ENCODE data around the gene ADGRB2.

ADGRB2 gene

GRCh38 chr1:31694964-31695313 lies 69.2 kb downstream of the ADGRB2 start:
- no peaks in the 10 kb centered on the region for H3K9me3 Mint-ChIP-seq
- ATAC-seq, result no peak
- H3K4me1 Mint-ChIP-seq, result peaks cover 9% of the 10 kb centered on the region
- no peak overlapping the region for H3K27ac Mint-ChIP-seq
- no peak overlapping the region for H3K4me3 Mint-ChIP-seq
- H3K36me3 Mint-ChIP-seq (ENCODE audit: low read depth), result no peaks in the 10 kb centered on the region
- no peak for DNase-seq
- no peaks in the 10 kb centered on the region for H3K27me3 Mint-ChIP-seq

- Mint-ChIP-seq H3K4me1 (peaks cover 4% of the 10 kb centered on the region), H3K27ac (no peak overlapping the region), H3K27me3 (no peaks in the 10 kb centered on the region), H3K4me3 (no peak overlapping the region), H3K36me3 (ENCODE audit: low read depth) (no peaks in the 10 kb centered on the region), H3K9me3 (no peaks in the 10 kb centered on the region)
- no peak for ATAC-seq
- DNase-seq, result no peak
These were observed 69.8 kb downstream of the ADGRB2 start for GRCh38 chr1:31694069-31694963.

GRCh38 chr1:31693231-31693630 lies 70.9 kb downstream of the ADGRB2 start:
- Mint-ChIP-seq H3K4me1 (no peaks in the 10 kb centered on the region), H3K27ac (no peak overlapping the region), H3K36me3 (ENCODE audit: low read depth) (no peaks in the 10 kb centered on the region), H3K27me3 (no peaks in the 10 kb centered on the region), H3K4me3 (no peak overlapping the region), H3K9me3 (no peaks in the 10 kb centered on the region)
- ATAC-seq, result no peak
- no peak for DNase-seq

- no peak for DNase-seq
- Mint-ChIP-seq H3K4me3 (no peak overlapping the region), H3K4me1 (no peaks in the 10 kb centered on the region), H3K27ac (no peak overlapping the region), H3K27me3 (no peaks in the 10 kb centered on the region), H3K9me3 (no peaks in the 10 kb centered on the region), H3K36me3 (ENCODE audit: low read depth) (no peaks in the 10 kb centered on the region)
- ATAC-seq, result no peak
These were observed 72.2 kb downstream of the ADGRB2 start for GRCh38 chr1:31691951-31692350.

GRCh38 chr1:31691446-31691845 lies 72.7 kb downstream of the ADGRB2 start:
- Mint-ChIP-seq H3K36me3 (ENCODE audit: low read depth) (no peaks in the 10 kb centered on the region), H3K27me3 (peaks cover 2% of the 10 kb centered on the region), H3K27ac (no peak overlapping the region), H3K9me3 (no peaks in the 10 kb centered on the region), H3K4me3 (no peak overlapping the region), H3K4me1 (no peaks in the 10 kb centered on the region)
- ATAC-seq (no peak), DNase-seq (no peak)

GRCh38 chr1:31690921-31691320 lies 73.2 kb downstream of the ADGRB2 start:
- no peak for ATAC-seq
- no peak overlapping the region for H3K4me3 Mint-ChIP-seq

GRCh38 chr1:31689854-31690253 lies 74.3 kb downstream of the ADGRB2 start:
- Mint-ChIP-seq H3K4me3 (no peak overlapping the region), H3K27ac (no peak overlapping the region), H3K9me3 (no peaks in the 10 kb centered on the region), H3K4me1 (no peaks in the 10 kb centered on the region), H3K27me3 (peaks cover 5% of the 10 kb centered on the region), H3K36me3 (ENCODE audit: low read depth) (no peaks in the 10 kb centered on the region)
- ATAC-seq, result no peak
- DNase-seq, result no peak

More at GRCh38 chr1:31690921-31691320, 73.2 kb downstream of the ADGRB2 start:
- Mint-ChIP-seq H3K9me3 (no peaks in the 10 kb centered on the region), H3K36me3 (ENCODE audit: low read depth) (no peaks in the 10 kb centered on the region), H3K27me3 (peaks cover 2% of the 10 kb centered on the region), H3K4me1 (no peaks in the 10 kb centered on the region), H3K27ac (no peak overlapping the region)
- no peak for DNase-seq

GRCh38 chr1:31689379-31689778 lies 74.8 kb downstream of the ADGRB2 start:
- H3K4me1 Mint-ChIP-seq, result no peaks in the 10 kb centered on the region
- H3K9me3 Mint-ChIP-seq, result no peaks in the 10 kb centered on the region
- no peaks in the 10 kb centered on the region for H3K36me3 Mint-ChIP-seq (ENCODE audit: low read depth)
- no peak for DNase-seq
- H3K27me3 Mint-ChIP-seq, result peaks cover 5% of the 10 kb centered on the region
- H3K4me3 Mint-ChIP-seq, result no peak overlapping the region
- no peak for ATAC-seq
- H3K27ac Mint-ChIP-seq, result no peak overlapping the region

- Mint-ChIP-seq H3K27me3 (peaks cover 5% of the 10 kb centered on the region), H3K36me3 (ENCODE audit: low read depth) (no peaks in the 10 kb centered on the region), H3K4me3 (no peak overlapping the region), H3K27ac (no peak overlapping the region), H3K9me3 (no peaks in the 10 kb centered on the region), H3K4me1 (no peaks in the 10 kb centered on the region)
- DNase-seq (no peak), ATAC-seq (no peak)
These were observed 75.8 kb downstream of the ADGRB2 start for GRCh38 chr1:31688233-31688918.

- Mint-ChIP-seq H3K36me3 (ENCODE audit: low read depth) (no peaks in the 10 kb centered on the region), H3K4me1 (no peaks in the 10 kb centered on the region), H3K4me3 (no peak overlapping the region), H3K9me3 (no peaks in the 10 kb centered on the region), H3K27ac (no peak overlapping the region), H3K27me3 (peaks cover 5% of the 10 kb centered on the region)
- no peak for DNase-seq
- ATAC-seq, result no peak
These were observed 76.5 kb downstream of the ADGRB2 start for GRCh38 chr1:31687601-31688000.

- no peak for ATAC-seq
- H3K27me3 Mint-ChIP-seq, result peaks cover 5% of the 10 kb centered on the region
These were observed 78.3 kb downstream of the ADGRB2 start for GRCh38 chr1:31685795-31686194.

GRCh38 chr1:31683997-31684396 lies 80.1 kb downstream of the ADGRB2 start:
- H3K4me1 Mint-ChIP-seq, result no peaks in the 10 kb centered on the region
- H3K36me3 Mint-ChIP-seq (ENCODE audit: low read depth), result no peaks in the 10 kb centered on the region
- DNase-seq (no peak), ATAC-seq (no peak)
- H3K27ac Mint-ChIP-seq, result no peak overlapping the region
- H3K9me3 Mint-ChIP-seq, result no peaks in the 10 kb centered on the region
- H3K4me3 Mint-ChIP-seq, result no peak overlapping the region
- peaks cover 5% of the 10 kb centered on the region for H3K27me3 Mint-ChIP-seq

More at GRCh38 chr1:31685795-31686194, 78.3 kb downstream of the ADGRB2 start:
- Mint-ChIP-seq H3K4me3 (no peak overlapping the region), H3K4me1 (no peaks in the 10 kb centered on the region), H3K36me3 (ENCODE audit: low read depth) (no peaks in the 10 kb centered on the region), H3K9me3 (no peaks in the 10 kb centered on the region), H3K27ac (no peak overlapping the region)
- DNase-seq, result no peak

GRCh38 chr1:31681415-31681814 lies 82.7 kb downstream of the ADGRB2 start:
- Mint-ChIP-seq H3K27me3 (peaks cover 3% of the 10 kb centered on the region), H3K9me3 (no peaks in the 10 kb centered on the region), H3K27ac (no peak overlapping the region)

GRCh38 chr1:31679676-31680230 lies 84.4 kb downstream of the ADGRB2 start:
- H3K36me3 Mint-ChIP-seq (ENCODE audit: low read depth), result no peaks in the 10 kb centered on the region
- H3K4me1 Mint-ChIP-seq, result no peaks in the 10 kb centered on the region
- H3K9me3 Mint-ChIP-seq, result no peaks in the 10 kb centered on the region
- DNase-seq, result no peak
- H3K27me3 Mint-ChIP-seq, result peaks cover 2% of the 10 kb centered on the region
- no peak for ATAC-seq
- H3K27ac Mint-ChIP-seq, result no peak overlapping the region
- no peak overlapping the region for H3K4me3 Mint-ChIP-seq

More at GRCh38 chr1:31681415-31681814, 82.7 kb downstream of the ADGRB2 start:
- no peaks in the 10 kb centered on the region for H3K4me1 Mint-ChIP-seq
- DNase-seq (no peak), ATAC-seq (no peak)
- H3K36me3 Mint-ChIP-seq (ENCODE audit: low read depth), result no peaks in the 10 kb centered on the region
- no peak overlapping the region for H3K4me3 Mint-ChIP-seq

- H3K4me3 Mint-ChIP-seq, result no peak overlapping the region
- H3K27me3 Mint-ChIP-seq, result peaks cover 2% of the 10 kb centered on the region
- H3K9me3 Mint-ChIP-seq, result no peaks in the 10 kb centered on the region
- DNase-seq, result no peak
- no peak for ATAC-seq
- no peak overlapping the region for H3K27ac Mint-ChIP-seq
- no peaks in the 10 kb centered on the region for H3K36me3 Mint-ChIP-seq (ENCODE audit: low read depth)
- H3K4me1 Mint-ChIP-seq, result no peaks in the 10 kb centered on the region
These were observed 85.0 kb downstream of the ADGRB2 start for GRCh38 chr1:31679091-31679490.

Measured in activated naive CD8-positive, alpha-beta T cell treated with anti-CD3 and anti-CD28 coated beads, Interleukin-2, amount 50 U/mL, for 24 hours (primary cell).